MM.1S (cell line): Measurements from ENCODE around the gene CGRRF1.
A peak's percentile ranks its signal among the peaks of the same experiment; 100 is the strongest.

ENCODE experiments used
- DNase-seq: peaks from one replicate; pipeline ENCODE4 v3.0.0-alpha.2; 2015
- H2AFZ ChIP-seq: fragments of 300-600 bp; sonication (generic); 2 replicates; pipeline ENCODE4 v1.6.0; 2016; ENCODE audit warnings: antibody characterized with exemption, low read length
- H3F3A ChIP-seq: fragments of 300-600 bp; sonication (generic); 2 replicates; pipeline ENCODE4 v1.6.1; 2016; ENCODE audit warnings: mild to moderate bottlenecking, antibody characterized with exemption, low read length, moderate library complexity, mixed read lengths; ENCODE audit not compliant: insufficient read depth
- H3K27ac ChIP-seq: fragments of 300-600 bp; sonication (generic); 2 replicates; pipeline ENCODE4 v1.5.1; 2016; ENCODE audit warnings: mild to moderate bottlenecking, low read length
- H3K27me3 ChIP-seq: fragments of 300-600 bp; sonication (generic); replicated peaks from 2 replicates; pipeline ENCODE4 v1.6.0; 2016; ENCODE audit warnings: low read length; ENCODE audit not compliant: insufficient read depth
- H3K36me3 ChIP-seq: fragments of 300-600 bp; sonication (generic); replicated peaks from 2 replicates; pipeline ENCODE4 v1.6.1; 2016; ENCODE audit warnings: mild to moderate bottlenecking, low read length, mixed read lengths; ENCODE audit not compliant: insufficient read depth
- H3K4me1 ChIP-seq: fragments of 300-600 bp; sonication (generic); 2 replicates; pipeline ENCODE4 v1.6.1; 2016; ENCODE audit warnings: low read length, mixed read lengths
- H3K4me2 ChIP-seq: fragments of 300-600 bp; sonication (generic); 2 replicates; pipeline ENCODE4 v1.6.0; 2016; ENCODE audit warnings: low read depth, low read length
- H3K4me3 ChIP-seq: fragments of 300-600 bp; sonication (generic); 2 replicates; pipeline ENCODE4 v1.5.1; 2016; ENCODE audit warnings: low read length, mixed read lengths
- H3K79me2 ChIP-seq: fragments of 300-600 bp; sonication (generic); 2 replicates; pipeline ENCODE4 v1.6.1; 2016; ENCODE audit warnings: mixed run types, low read length, mixed read lengths
- H3K9ac ChIP-seq: fragments of 300-600 bp; sonication (generic); 2 replicates; pipeline ENCODE4 v1.6.1; 2016; ENCODE audit warnings: low read length, mixed read lengths
- H3K9me2 ChIP-seq: fragments of 300-600 bp; sonication (generic); replicated peaks from 2 replicates; pipeline ENCODE4 v1.6.1; 2016; ENCODE audit warnings: mild to moderate bottlenecking, low read length, mixed read lengths; ENCODE audit not compliant: insufficient read depth
- H3K9me3 ChIP-seq: fragments of 300-600 bp; sonication (generic); replicated peaks from 2 replicates; pipeline ENCODE4 v1.6.1; 2016; ENCODE audit warnings: mild to moderate bottlenecking, low read length, mixed read lengths; ENCODE audit not compliant: insufficient read depth
- H4K20me1 ChIP-seq: fragments of 300-600 bp; sonication (generic); 2 replicates; pipeline ENCODE4 v1.6.1; 2016; ENCODE audit warnings: mild to moderate bottlenecking, low read length, moderate library complexity, mixed read lengths; ENCODE audit not compliant: insufficient read depth
- EZH2 ChIP-seq: fragments of 300-600 bp; sonication (generic); optimal IDR thresholded peaks from 2 replicates; pipeline ENCODE3; 2017; ENCODE audit warnings: low read depth, mild to moderate bottlenecking, antibody characterized with exemption, low read length, mixed read lengths
- EZH2phosphoT487 ChIP-seq: fragments of 300-600 bp; sonication (generic); IDR thresholded peaks from 2 replicates; pipeline ENCODE4 v1.6.1; 2018; ENCODE audit warnings: antibody characterized with exemption, low read length
- TF ChIP-seq, protein P1 (sequence below): fragments of 300-600 bp; sonication (generic); IDR thresholded peaks from 2 replicates; pipeline ENCODE4 v1.5.1; 2016; ENCODE audit warnings: antibody characterized with exemption, low read length, mixed read lengths

Gene CGRRF1

DNA sequence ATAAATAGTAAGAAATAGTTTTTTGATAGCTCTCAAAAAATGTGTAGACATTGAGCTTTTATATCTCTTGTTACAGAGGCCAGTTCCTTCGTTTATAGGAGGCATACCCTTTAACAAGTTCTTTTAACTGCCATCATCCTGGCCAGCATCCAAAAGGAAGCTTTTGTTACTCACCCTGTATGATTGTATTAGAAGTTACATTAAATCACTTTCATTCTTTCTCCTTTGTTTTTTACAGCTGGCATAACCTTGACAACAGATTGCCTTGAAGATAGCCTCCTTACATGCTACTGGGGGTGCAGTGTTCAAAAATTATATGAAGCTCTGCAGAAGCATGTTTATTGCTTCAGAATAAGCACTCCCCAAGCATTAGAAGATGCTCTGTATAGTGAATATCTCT, 20.1 kb downstream of the CGRRF1 start:
- Histone ChIP-seq H3K4me3 (no peak overlapping the region), H3K9me3 (no peaks in the 10 kb centered on the region), H3K9ac (no peak overlapping the region), H3K27me3 (no peaks in the 10 kb centered on the region), H3K4me2 (no peak overlapping the region), H3K79me2 (no peaks in the 10 kb centered on the region), H2AFZ (no peak overlapping the region), H3K4me1 (peaks cover 15% of the 10 kb centered on the region; the same call in 1 of the 2 replicates), H3K36me3 (no peaks in the 10 kb centered on the region), H4K20me1 (no peaks in the 10 kb centered on the region), H3K9me2 (no peaks in the 10 kb centered on the region), H3F3A (peaks cover 17% of the 10 kb centered on the region), H3K27ac (no peak overlapping the region)
- no peak for DNase-seq
- TF ChIP-seq, protein P1, sequence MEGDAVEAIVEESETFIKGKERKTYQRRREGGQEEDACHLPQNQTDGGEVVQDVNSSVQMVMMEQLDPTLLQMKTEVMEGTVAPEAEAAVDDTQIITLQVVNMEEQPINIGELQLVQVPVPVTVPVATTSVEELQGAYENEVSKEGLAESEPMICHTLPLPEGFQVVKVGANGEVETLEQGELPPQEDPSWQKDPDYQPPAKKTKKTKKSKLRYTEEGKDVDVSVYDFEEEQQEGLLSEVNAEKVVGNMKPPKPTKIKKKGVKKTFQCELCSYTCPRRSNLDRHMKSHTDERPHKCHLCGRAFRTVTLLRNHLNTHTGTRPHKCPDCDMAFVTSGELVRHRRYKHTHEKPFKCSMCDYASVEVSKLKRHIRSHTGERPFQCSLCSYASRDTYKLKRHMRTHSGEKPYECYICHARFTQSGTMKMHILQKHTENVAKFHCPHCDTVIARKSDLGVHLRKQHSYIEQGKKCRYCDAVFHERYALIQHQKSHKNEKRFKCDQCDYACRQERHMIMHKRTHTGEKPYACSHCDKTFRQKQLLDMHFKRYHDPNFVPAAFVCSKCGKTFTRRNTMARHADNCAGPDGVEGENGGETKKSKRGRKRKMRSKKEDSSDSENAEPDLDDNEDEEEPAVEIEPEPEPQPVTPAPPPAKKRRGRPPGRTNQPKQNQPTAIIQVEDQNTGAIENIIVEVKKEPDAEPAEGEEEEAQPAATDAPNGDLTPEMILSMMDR = no peak
- TF ChIP-seq EZH2 = no peak
- no peak for TF ChIP-seq EZH2phosphoT487

GRCh38 chr14:54532111-54533012, 22.7 kb downstream of the CGRRF1 start:
- Histone ChIP-seq H3K27me3 (no peaks in the 10 kb centered on the region), H3K27ac (peak overlapping the region; percentile 80; the same call in 1 of the 2 replicates), H3K4me1 (peaks cover 15% of the 10 kb centered on the region; the same call in 1 of the 2 replicates), H3F3A (peaks cover 17% of the 10 kb centered on the region), H3K9me3 (no peaks in the 10 kb centered on the region), H2AFZ (peak overlapping the region; percentile 48; the same call in 1 of the 2 replicates), H4K20me1 (no peaks in the 10 kb centered on the region), H3K9me2 (no peaks in the 10 kb centered on the region), H3K4me2 (peak overlapping the region; percentile 65), H3K36me3 (no peaks in the 10 kb centered on the region), H3K4me3 (peak overlapping the region; percentile 36; the same call in 1 of the 2 replicates), H3K9ac (no peak overlapping the region; the same call in 1 of the 2 replicates), H3K79me2 (no peaks in the 10 kb centered on the region)
- peak; percentile 69 for DNase-seq
- TF ChIP-seq, protein P1 = no peak
- TF ChIP-seq EZH2phosphoT487 = no peak

GRCh38 chr14:54533100-54533499, 23.4 kb downstream of the CGRRF1 start:
- Histone ChIP-seq H3K27me3 (no peaks in the 10 kb centered on the region), H3F3A (peaks cover 17% of the 10 kb centered on the region), H3K27ac (peak overlapping the region; percentile 80), H3K36me3 (no peaks in the 10 kb centered on the region), H3K4me2 (peak overlapping the region; percentile 65), H3K4me1 (peaks cover 15% of the 10 kb centered on the region; the same call in 1 of the 2 replicates), H3K79me2 (no peaks in the 10 kb centered on the region), H3K4me3 (peak overlapping the region; percentile 36; the same call in 1 of the 2 replicates), H3K9me2 (no peaks in the 10 kb centered on the region), H4K20me1 (no peaks in the 10 kb centered on the region), H3K9me3 (no peaks in the 10 kb centered on the region), H2AFZ (no peak overlapping the region), H3K9ac (no peak overlapping the region)
- TF ChIP-seq EZH2 (no peak), EZH2phosphoT487 (no peak)
- DNase-seq = no peak

DNA sequence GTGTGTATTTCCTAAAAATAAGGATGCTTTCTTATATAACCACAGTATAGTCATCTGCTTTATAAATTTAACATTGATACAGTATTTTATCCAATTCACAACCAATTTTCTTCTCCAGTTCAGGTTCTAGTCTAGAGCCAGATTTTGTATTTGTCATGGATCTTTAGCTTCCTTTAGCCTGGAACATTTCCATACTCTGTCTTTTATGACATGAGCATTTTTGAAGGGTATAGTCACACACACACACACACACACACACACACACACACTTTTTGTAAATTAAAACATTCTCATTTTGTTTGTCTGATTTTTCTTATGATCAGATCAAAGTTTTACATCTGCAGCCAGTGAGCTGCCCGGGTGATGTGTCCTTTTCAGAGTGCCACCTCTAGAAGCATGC, 25.4 kb downstream of the CGRRF1 start:
- H3K9ac ChIP-seq = no peak overlapping the region
- H3K9me3 ChIP-seq = no peaks in the 10 kb centered on the region
- H3K36me3 ChIP-seq = no peaks in the 10 kb centered on the region
- no peak for DNase-seq
- H3K4me3 ChIP-seq = no peak overlapping the region
- H3K4me1 ChIP-seq = peaks cover 15% of the 10 kb centered on the region; the same call in 1 of the 2 replicates
- no peaks in the 10 kb centered on the region for H3K79me2 ChIP-seq
- TF ChIP-seq EZH2phosphoT487 = no peak
- TF ChIP-seq EZH2 = no peak
- TF ChIP-seq, protein P1 = no peak
- no peak overlapping the region for H3K27ac ChIP-seq
- H3K9me2 ChIP-seq = no peaks in the 10 kb centered on the region
- H3K4me2 ChIP-seq = no peak overlapping the region
- peaks cover 17% of the 10 kb centered on the region for H3F3A ChIP-seq
- no peak overlapping the region for H2AFZ ChIP-seq
- H4K20me1 ChIP-seq = no peaks in the 10 kb centered on the region
- H3K27me3 ChIP-seq = no peaks in the 10 kb centered on the region
